NCI-H2029 treated with DMSO at 0.1 percent for 48 hours (cell line): ENCODE results near the gene TPSD1.

ENCODE experiments used
- DNase-seq: peaks from one replicate; lab custom pipeline; 2025; lab: John Stamatoyannopoulos, UW

The TPSD1 gene

GRCh38 chr16:1299012-1299867 lies 43.4 kb downstream of the TPSD1 start:
- no peak for DNase-seq

GRCh38 chr16:1299868-1300203 lies 44.0 kb downstream of the TPSD1 start:
- DNase-seq: no peak

DNA sequence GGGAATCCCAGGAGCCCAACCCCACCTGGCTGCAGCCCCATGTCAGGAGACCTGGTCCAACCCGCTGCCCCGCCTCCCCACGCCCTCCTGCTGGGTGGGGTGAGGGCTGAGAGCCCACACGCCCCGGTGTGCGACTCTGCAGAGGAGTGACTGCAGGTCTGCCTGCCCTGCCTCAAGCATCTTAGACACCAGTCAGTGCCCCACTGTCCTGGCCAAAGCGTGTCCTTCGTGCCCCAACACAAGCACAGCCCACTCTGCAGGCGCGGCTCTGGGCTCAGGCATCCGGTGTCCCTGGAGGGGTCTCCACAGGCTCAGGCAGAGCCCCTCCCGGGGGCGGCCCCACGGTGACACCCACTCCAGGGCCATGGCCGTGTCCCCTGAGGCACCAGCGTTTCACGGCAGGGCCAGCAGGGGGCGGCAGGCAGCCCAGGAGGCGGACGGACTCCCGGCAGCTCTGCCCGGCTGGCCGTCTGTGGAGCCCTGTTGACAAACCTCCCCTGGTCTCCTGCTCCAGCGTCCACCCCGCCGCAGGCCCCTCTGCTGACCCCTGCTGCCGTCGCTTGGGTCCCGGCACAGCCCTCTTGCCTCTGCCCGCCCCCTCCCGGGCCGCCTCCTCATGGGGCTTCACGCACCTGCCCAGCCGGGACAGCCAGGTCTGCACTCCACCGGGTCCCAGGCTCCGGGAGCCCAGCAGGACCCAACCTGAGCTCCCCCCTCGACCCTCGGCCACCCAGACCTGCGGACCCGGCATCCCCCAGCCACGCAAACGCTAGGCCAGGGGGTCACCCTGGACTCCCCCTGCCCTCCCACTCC lies 45.0 kb downstream of the TPSD1 start:
- DNase-seq: peak; percentile 17

DNA sequence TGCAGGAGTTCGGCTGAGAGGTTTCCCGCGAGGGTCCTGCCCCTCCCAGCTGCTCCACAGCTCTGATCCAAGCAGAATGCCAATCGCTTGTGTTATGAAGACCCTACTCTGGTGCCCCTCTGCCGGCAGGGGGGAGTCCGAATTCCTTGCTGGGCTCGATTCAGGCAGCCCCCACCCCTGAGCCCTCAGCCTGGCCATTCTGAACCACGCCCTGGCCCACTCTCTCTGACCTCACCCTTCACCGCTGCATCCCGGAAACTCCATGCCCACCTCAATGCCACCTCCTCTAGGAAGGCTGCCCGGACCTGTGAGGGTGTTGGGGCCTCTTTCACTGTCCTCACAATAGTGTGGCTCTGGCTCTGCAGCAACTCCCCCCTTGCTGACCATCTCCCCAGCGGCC lies 45.7 kb downstream of the TPSD1 start:
- no peak for DNase-seq

DNA sequence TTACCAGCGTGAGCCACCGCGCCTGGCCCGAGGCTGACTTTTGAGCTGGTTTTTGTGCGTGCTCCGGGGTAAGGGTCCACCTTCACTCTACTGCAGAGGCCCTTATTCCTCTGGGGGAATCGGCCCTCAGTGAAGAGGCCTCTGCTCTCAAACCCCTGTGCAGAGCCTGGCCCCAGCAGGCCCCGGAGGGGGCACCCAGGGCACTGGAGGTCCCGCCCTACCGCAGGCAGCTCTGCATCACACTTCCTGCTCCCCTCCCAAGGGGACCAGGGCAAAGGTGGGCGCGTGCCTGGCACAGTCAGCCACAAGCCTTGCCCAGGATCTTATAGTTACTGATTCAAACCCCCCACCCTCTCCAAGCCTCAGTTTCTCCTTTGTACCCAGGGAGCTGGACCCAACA lies 50.0 kb downstream of the TPSD1 start:
- DNase-seq: no peak

DNA sequence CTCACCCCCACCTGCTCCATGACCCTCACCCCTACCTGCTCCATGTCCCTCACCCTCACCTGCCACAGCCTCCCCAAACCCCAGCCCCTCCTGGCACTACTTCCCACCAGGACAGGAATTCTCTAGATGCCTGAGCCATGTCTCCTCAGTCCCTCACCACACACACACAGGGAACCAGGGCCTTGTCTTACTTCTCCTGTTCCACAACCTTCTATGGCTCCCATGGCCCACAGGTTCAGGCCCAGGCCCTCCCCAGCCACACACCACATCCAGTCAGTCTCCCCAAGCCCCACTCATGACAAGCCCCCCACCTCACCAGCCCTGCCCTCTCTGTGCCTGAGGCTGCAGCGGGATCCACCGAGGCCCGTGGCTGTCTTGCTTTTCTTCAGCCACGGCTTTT lies 50.5 kb downstream of the TPSD1 start:
- no peak for DNase-seq

DNA sequence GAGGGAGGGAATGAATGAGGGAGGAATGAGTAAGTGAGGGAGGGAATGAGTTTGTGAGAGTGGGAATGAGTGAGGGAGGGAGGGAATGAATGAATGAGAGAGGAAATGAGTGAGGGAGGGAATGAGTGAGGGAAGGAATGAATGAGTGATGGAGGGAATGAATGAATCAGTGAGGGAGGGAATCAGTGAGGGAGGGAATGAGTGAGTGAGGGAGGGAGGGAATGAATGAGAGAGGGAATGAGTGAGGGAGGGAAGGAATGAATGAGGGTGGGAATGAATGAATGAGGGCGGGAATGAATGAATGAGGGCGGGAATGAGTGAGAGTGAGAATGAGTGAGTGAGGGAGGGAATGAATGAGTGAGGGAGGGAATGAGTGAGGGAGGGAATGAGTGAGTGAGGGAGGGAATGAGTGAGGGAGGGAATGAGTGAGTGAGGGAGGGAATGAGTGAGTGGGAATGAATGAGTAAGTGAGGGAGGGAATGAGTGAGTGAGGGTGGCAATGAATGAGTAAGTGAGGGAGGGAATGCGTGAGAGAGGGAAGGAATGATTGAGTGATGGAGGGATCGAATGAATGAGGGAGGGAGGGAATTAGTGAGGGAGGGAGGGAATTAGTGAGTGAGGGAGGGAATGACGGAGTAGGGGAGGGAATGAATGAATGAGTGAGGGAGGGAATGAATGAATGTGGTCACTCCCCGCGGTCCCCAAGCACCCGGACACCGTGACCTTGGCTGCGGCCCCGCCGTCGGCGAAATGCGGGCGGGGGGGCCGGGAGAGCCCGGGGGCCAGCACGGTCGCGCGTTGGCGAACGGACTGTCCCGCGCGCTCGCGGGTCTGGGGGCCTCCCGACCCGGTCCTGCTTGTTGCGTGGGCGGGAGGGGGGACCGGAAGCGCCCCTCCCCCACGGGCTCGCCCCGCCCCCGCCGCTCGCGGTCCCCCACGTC lies 52.4 kb downstream of the TPSD1 start:
- no peak for DNase-seq
